Measurements from ENCODE around the gene LBHD2.
A peak's percentile ranks its signal among the peaks of the same experiment; 100 is the strongest.
"Not testable (repeated sequence)": the region's sequence is repeated elsewhere in the genome, so short reads cannot be mapped to it uniquely, and the experiment has no call there.

Gene LBHD2

GRCh38 chr14:103115845-103116572 is 32.0 kb downstream of the LBHD2 start:
- Histone ChIP-seq H3K27me3 (ENCODE audit: control insufficient read depth, insufficient read depth, low read length) (no peaks in the 10 kb centered on the region), H3K4me3 (ENCODE audit: low read length) (no peak overlapping the region), H3K9ac (ENCODE audit: low read length) (no peak overlapping the region), H3K4me1 (ENCODE audit: control insufficient read depth, insufficient read depth, low read length) (peaks cover 3% of the 10 kb centered on the region), H3K27ac (ENCODE audit: low read depth, low read length) (no peak overlapping the region), H3K36me3 (ENCODE audit: control insufficient read depth, insufficient read depth, low read length) (no peaks in the 10 kb centered on the region)

- no peaks in the 10 kb centered on the region for H3K36me3 ChIP-seq (ENCODE audit: control insufficient read depth, insufficient read depth, low read length)
- H3K4me3 ChIP-seq (ENCODE audit: low read length) = no peak overlapping the region
- no peak overlapping the region for H3K27ac ChIP-seq (ENCODE audit: low read depth, low read length)
- no peaks in the 10 kb centered on the region for H3K27me3 ChIP-seq (ENCODE audit: control insufficient read depth, insufficient read depth, low read length)
- H3K4me1 ChIP-seq (ENCODE audit: control insufficient read depth, insufficient read depth, low read length) = peaks cover 3% of the 10 kb centered on the region
- no peak overlapping the region for H3K9ac ChIP-seq (ENCODE audit: low read length)
Measured at GRCh38 chr14:103116636-103117035, 32.6 kb downstream of the LBHD2 start.

GRCh38 chr14:103117499-103117898 is 33.5 kb downstream of the LBHD2 start:
- not testable (repeated sequence) for H3K27me3 ChIP-seq (ENCODE audit: control insufficient read depth, insufficient read depth, low read length); H3K4me3 ChIP-seq (ENCODE audit: low read length); H3K27ac ChIP-seq (ENCODE audit: low read depth, low read length); H3K36me3 ChIP-seq (ENCODE audit: control insufficient read depth, insufficient read depth, low read length); H3K4me1 ChIP-seq (ENCODE audit: control insufficient read depth, insufficient read depth, low read length); H3K9ac ChIP-seq (ENCODE audit: low read length)

GRCh38 chr14:103118018-103118662 is 34.1 kb downstream of the LBHD2 start:
- H3K27ac ChIP-seq (ENCODE audit: low read depth, low read length) = peak overlapping the region; percentile 52
- H3K36me3 ChIP-seq (ENCODE audit: control insufficient read depth, insufficient read depth, low read length) = no peaks in the 10 kb centered on the region
- H3K9ac ChIP-seq (ENCODE audit: low read length) = no peak overlapping the region
- peaks cover 6% of the 10 kb centered on the region for H3K4me1 ChIP-seq (ENCODE audit: control insufficient read depth, insufficient read depth, low read length)
- no peaks in the 10 kb centered on the region for H3K27me3 ChIP-seq (ENCODE audit: control insufficient read depth, insufficient read depth, low read length)
- no peak overlapping the region for H3K4me3 ChIP-seq (ENCODE audit: low read length)

- Histone ChIP-seq H3K27me3 (ENCODE audit: control insufficient read depth, insufficient read depth, low read length) (no peaks in the 10 kb centered on the region), H3K36me3 (ENCODE audit: control insufficient read depth, insufficient read depth, low read length) (no peaks in the 10 kb centered on the region), H3K27ac (ENCODE audit: low read depth, low read length) (peak overlapping the region; percentile 52), H3K4me3 (ENCODE audit: low read length) (no peak overlapping the region), H3K4me1 (ENCODE audit: control insufficient read depth, insufficient read depth, low read length) (peaks cover 6% of the 10 kb centered on the region), H3K9ac (ENCODE audit: low read length) (no peak overlapping the region)
Measured at GRCh38 chr14:103118663-103119404, 34.8 kb downstream of the LBHD2 start.

GRCh38 chr14:103119527-103119926 is 35.5 kb downstream of the LBHD2 start:
- H3K27me3 ChIP-seq (ENCODE audit: control insufficient read depth, insufficient read depth, low read length); H3K4me3 ChIP-seq (ENCODE audit: low read length); H3K9ac ChIP-seq (ENCODE audit: low read length); H3K27ac ChIP-seq (ENCODE audit: low read depth, low read length); H3K4me1 ChIP-seq (ENCODE audit: control insufficient read depth, insufficient read depth, low read length); H3K36me3 ChIP-seq (ENCODE audit: control insufficient read depth, insufficient read depth, low read length): not testable (repeated sequence)

- Histone ChIP-seq H3K4me3 (ENCODE audit: low read length) (no peak overlapping the region), H3K9ac (ENCODE audit: low read length) (no peak overlapping the region), H3K36me3 (ENCODE audit: control insufficient read depth, insufficient read depth, low read length) (no peaks in the 10 kb centered on the region), H3K4me1 (ENCODE audit: control insufficient read depth, insufficient read depth, low read length) (peaks cover 6% of the 10 kb centered on the region), H3K27me3 (ENCODE audit: control insufficient read depth, insufficient read depth, low read length) (peaks cover 1% of the 10 kb centered on the region), H3K27ac (ENCODE audit: low read depth, low read length) (peak overlapping the region; percentile 56)
Measured at GRCh38 chr14:103121121-103121845, 37.3 kb downstream of the LBHD2 start.

- Histone ChIP-seq H3K27me3 (ENCODE audit: control insufficient read depth, insufficient read depth, low read length) (peaks cover 1% of the 10 kb centered on the region), H3K4me3 (ENCODE audit: low read length) (peak overlapping the region; percentile 22), H3K27ac (ENCODE audit: low read depth, low read length) (peak overlapping the region; percentile 73), H3K36me3 (ENCODE audit: control insufficient read depth, insufficient read depth, low read length) (no peaks in the 10 kb centered on the region), H3K9ac (ENCODE audit: low read length) (no peak overlapping the region), H3K4me1 (ENCODE audit: control insufficient read depth, insufficient read depth, low read length) (peaks cover 6% of the 10 kb centered on the region)
Measured at GRCh38 chr14:103121846-103122584, 38.0 kb downstream of the LBHD2 start.

GRCh38 chr14:103122585-103122946 is 38.6 kb downstream of the LBHD2 start:
- H3K36me3 ChIP-seq (ENCODE audit: control insufficient read depth, insufficient read depth, low read length) = no peaks in the 10 kb centered on the region
- peaks cover 1% of the 10 kb centered on the region for H3K27me3 ChIP-seq (ENCODE audit: control insufficient read depth, insufficient read depth, low read length)
- peak overlapping the region; percentile 22 for H3K4me3 ChIP-seq (ENCODE audit: low read length)
- H3K4me1 ChIP-seq (ENCODE audit: control insufficient read depth, insufficient read depth, low read length) = peaks cover 6% of the 10 kb centered on the region
- H3K9ac ChIP-seq (ENCODE audit: low read length) = no peak overlapping the region
- H3K27ac ChIP-seq (ENCODE audit: low read depth, low read length) = peak overlapping the region; percentile 73

- H3K9ac ChIP-seq (ENCODE audit: low read length) = no peak within 1 kb of the TSS
- peaks cover 1% of the 10 kb centered on the region for H3K27me3 ChIP-seq (ENCODE audit: control insufficient read depth, insufficient read depth, low read length)
- peak within 1 kb of the TSS; percentile 76 for H3K27ac ChIP-seq (ENCODE audit: low read depth, low read length)
- no peaks in the 10 kb centered on the region for H3K36me3 ChIP-seq (ENCODE audit: control insufficient read depth, insufficient read depth, low read length)
- H3K4me3 ChIP-seq (ENCODE audit: low read length) = peak within 1 kb of the TSS; percentile 69
- H3K4me1 ChIP-seq (ENCODE audit: control insufficient read depth, insufficient read depth, low read length) = peaks cover 6% of the 10 kb centered on the region
Measured at GRCh38 chr14:103122947-103123633, 39.1 kb downstream of the LBHD2 start, which contains the start of gene TNFAIP2. TNFAIP2 (plus strand) TSS chr14:103123461; CDS start chr14:103126458, 2,997 bp downstream.

All from rectal smooth muscle tissue (tissue), 1 donor.